HepG2 (cell line): ENCODE results near the gene USP15. TPM values are rescaled to one million over a fixed set of nuclear protein-coding genes. Genes with fewer than 3 reads are reported as not detected.

Experiments
- HDAC2 ChIP-seq: sonication (generic); formaldehyde crosslinking; IDR thresholded peaks from 2 replicates; pipeline ENCODE4 v1.4.0; 2020; ENCODE audit warnings: missing genetic modification reagents
- HNF4G ChIP-seq, 2 experiments: sonication (generic) in 1 of 2; formaldehyde crosslinking in 1 of 2; IDR thresholded peaks; 2 replicates each; pipeline versions ENCODE4 v1.4.0 to v1.6.1; 2011 to 2020; ENCODE audit warnings: borderline replicate concordance in 2 of 2, low read depth in 2 of 2, mild to moderate bottlenecking in 2 of 2, low read length in 1 of 2, missing genetic modification reagents in 1 of 2, moderate library complexity in 1 of 2
- HOXA3 ChIP-seq: sonication (generic); formaldehyde crosslinking; IDR thresholded peaks from 2 replicates; pipeline ENCODE4 v1.5.0; 2020; ENCODE audit warnings: missing genetic modification reagents
- KLF13 ChIP-seq: sonication (generic); formaldehyde crosslinking; IDR thresholded peaks from 2 replicates; pipeline ENCODE4 v1.4.0; 2020; ENCODE audit warnings: mild to moderate bottlenecking, missing genetic modification reagents
- SAP130 ChIP-seq: IDR thresholded peaks from 2 replicates; pipeline ENCODE4 v1.6.1; 2016; ENCODE audit warnings: low read depth
- ZNF292 ChIP-seq: sonication (generic); formaldehyde crosslinking; IDR thresholded peaks from 2 replicates; pipeline ENCODE4 v1.8.1; 2022; ENCODE audit warnings: mild to moderate bottlenecking, low read depth, missing genetic modification reagents, borderline replicate concordance
- ZNF776 ChIP-seq: sonication (generic); formaldehyde crosslinking; IDR thresholded peaks from 2 replicates; pipeline ENCODE4 v1.4.0; 2020; ENCODE audit warnings: mild to moderate bottlenecking, missing genetic modification reagents
- ZSCAN22 ChIP-seq: sonication (generic); formaldehyde crosslinking; IDR thresholded peaks from 2 replicates; pipeline ENCODE4 v1.4.0; 2020; ENCODE audit warnings: mild to moderate bottlenecking, missing genetic modification reagents
- polyA plus RNA-seq, 8 experiments: library from polyadenylated mRNA; depleted of rRNA in 3 of 8; stranded (reverse) in 7 of 8; unstranded in 1 of 8; fragments of >200 nt; fragmentation: Illumina TruSeq in 4 of 8; extraction: Trizol in 4 of 8; gene quantifications; 2 replicates each; pipeline versions ENCODE4 v1.2.1 to v1.2.3, GENCODE V29; 2011 to 2016; ENCODE audit warnings: low read depth in 4 of 8, missing spikeins in 1 of 8, mixed read lengths in 1 of 8; ENCODE audit not compliant: insufficient read depth in 1 of 8
- total RNA-seq, 5 experiments: library from RNA; depleted of rRNA; stranded (reverse); fragments of >200 nt; fragmentation: Illumina TruSeq; extraction: Trizol; gene quantifications; 2 replicates each; pipeline ENCODE4 v1.2.3, GENCODE V29; 2016; ENCODE audit warnings: low read depth in 1 of 5
- TF ChIP-seq, protein P1 (sequence below): sonication (generic); formaldehyde crosslinking; IDR thresholded peaks from 2 replicates; pipeline ENCODE4 v1.5.0; 2020; ENCODE audit warnings: missing genetic modification reagents
- TF ChIP-seq, protein P2 (sequence below): sonication (generic); formaldehyde crosslinking; IDR thresholded peaks from 2 replicates; pipeline ENCODE4 v1.4.0; 2020; ENCODE audit warnings: mild to moderate bottlenecking, missing genetic modification reagents
- TF ChIP-seq, protein P3 (sequence below): sonication (generic); formaldehyde crosslinking; IDR thresholded peaks from 2 replicates; pipeline ENCODE4 v1.8.1; 2023; ENCODE audit warnings: mild to moderate bottlenecking, missing genetic modification reagents
- TF ChIP-seq, protein P4 (sequence below): sonication (generic); formaldehyde crosslinking; IDR thresholded peaks from 2 replicates; pipeline ENCODE4 v1.4.0; 2020; ENCODE audit warnings: mild to moderate bottlenecking, missing genetic modification reagents, borderline replicate concordance
- TF ChIP-seq, protein P5 (sequence below): sonication (generic); formaldehyde crosslinking; IDR thresholded peaks from 2 replicates; pipeline ENCODE4 v1.8.1; 2023; ENCODE audit warnings: mild to moderate bottlenecking, moderate library complexity, missing genetic modification reagents
- TF ChIP-seq, protein P6 (sequence below): sonication (generic); formaldehyde crosslinking; IDR thresholded peaks from 2 replicates; pipeline ENCODE4 v1.5.0; 2020; ENCODE audit warnings: mild to moderate bottlenecking, missing genetic modification reagents
- TF ChIP-seq, protein P7 (sequence below): sonication (generic); formaldehyde crosslinking; IDR thresholded peaks from 2 replicates; pipeline ENCODE4 v1.8.0; 2022; ENCODE audit warnings: mild to moderate bottlenecking, missing genetic modification reagents, moderate library complexity

The USP15 gene
- total and polyA plus RNA-seq, 2 of the 13 experiments (the other 11 are each of a cell fraction or from before 2014, with no cell fraction given): 17.3 to 51.7 TPM

DNA sequence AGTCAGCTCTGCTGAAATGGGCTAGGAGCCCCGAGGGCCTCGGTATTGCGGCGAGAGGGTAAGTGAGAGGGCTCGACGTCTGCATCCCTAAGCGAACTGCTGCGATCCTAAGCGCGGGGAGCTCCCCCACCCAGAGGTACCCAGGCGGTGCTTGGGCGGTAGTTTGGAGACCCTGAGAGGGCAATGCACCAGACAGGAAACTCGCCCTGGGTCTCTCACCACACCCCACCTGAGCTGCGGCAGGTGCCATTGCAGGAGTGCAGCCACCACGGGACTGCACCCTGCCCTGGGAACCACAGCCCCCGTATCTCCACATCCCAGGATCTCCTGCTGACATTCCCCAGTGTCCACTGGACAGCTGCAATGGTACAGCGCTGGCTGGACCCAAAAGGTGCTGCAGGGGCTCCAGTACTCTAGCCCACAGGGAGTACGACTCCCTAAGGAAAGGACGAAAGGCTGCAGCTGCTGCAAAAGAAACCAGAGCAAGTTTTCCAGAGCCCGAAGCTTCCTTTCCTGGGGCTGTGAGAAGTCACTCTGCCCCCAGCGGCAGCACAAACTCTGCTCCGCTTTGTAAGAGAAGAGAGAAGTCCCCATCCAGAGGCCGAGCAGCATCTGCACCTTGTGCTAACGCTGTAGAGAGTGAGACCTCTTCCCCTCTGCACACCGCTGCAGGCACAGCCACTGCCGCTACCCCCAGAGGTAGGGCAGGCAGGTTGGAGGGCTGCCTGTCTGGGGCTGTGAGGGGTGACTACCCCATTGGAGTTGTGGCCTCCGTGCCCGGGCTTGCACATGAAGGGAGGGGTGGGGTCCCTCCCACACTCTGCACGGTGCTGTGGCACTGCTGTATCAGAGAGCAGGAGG is 175.3 kb downstream of the USP15 start (continued):
- TF ChIP-seq, protein P1, sequence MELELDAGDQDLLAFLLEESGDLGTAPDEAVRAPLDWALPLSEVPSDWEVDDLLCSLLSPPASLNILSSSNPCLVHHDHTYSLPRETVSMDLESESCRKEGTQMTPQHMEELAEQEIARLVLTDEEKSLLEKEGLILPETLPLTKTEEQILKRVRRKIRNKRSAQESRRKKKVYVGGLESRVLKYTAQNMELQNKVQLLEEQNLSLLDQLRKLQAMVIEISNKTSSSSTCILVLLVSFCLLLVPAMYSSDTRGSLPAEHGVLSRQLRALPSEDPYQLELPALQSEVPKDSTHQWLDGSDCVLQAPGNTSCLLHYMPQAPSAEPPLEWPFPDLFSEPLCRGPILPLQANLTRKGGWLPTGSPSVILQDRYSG (CRISPR knock-in tag): no peak
- TF ChIP-seq, protein P2, sequence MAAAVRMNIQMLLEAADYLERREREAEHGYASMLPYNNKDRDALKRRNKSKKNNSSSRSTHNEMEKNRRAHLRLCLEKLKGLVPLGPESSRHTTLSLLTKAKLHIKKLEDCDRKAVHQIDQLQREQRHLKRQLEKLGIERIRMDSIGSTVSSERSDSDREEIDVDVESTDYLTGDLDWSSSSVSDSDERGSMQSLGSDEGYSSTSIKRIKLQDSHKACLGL (CRISPR knock-in tag): no peak
- TF ChIP-seq, protein P3, sequence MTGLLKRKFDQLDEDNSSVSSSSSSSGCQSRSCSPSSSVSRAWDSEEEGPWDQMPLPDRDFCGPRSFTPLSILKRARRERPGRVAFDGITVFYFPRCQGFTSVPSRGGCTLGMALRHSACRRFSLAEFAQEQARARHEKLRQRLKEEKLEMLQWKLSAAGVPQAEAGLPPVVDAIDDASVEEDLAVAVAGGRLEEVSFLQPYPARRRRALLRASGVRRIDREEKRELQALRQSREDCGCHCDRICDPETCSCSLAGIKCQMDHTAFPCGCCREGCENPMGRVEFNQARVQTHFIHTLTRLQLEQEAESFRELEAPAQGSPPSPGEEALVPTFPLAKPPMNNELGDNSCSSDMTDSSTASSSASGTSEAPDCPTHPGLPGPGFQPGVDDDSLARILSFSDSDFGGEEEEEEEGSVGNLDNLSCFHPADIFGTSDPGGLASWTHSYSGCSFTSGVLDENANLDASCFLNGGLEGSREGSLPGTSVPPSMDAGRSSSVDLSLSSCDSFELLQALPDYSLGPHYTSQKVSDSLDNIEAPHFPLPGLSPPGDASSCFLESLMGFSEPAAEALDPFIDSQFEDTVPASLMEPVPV (CRISPR knock-in tag): no peak
- no peak for TF ChIP-seq HNF4G (IDR thresholded peaks at IDR 0.05; ENCODE audit: borderline replicate concordance, low read depth, low read length)
- TF ChIP-seq HNF4G (CRISPR knock-in tag; IDR thresholded peaks at IDR 0.05; ENCODE audit: borderline replicate concordance, low read depth): no peak
- TF ChIP-seq HOXA3 (CRISPR knock-in tag): no peak
- TF ChIP-seq, protein P4, sequence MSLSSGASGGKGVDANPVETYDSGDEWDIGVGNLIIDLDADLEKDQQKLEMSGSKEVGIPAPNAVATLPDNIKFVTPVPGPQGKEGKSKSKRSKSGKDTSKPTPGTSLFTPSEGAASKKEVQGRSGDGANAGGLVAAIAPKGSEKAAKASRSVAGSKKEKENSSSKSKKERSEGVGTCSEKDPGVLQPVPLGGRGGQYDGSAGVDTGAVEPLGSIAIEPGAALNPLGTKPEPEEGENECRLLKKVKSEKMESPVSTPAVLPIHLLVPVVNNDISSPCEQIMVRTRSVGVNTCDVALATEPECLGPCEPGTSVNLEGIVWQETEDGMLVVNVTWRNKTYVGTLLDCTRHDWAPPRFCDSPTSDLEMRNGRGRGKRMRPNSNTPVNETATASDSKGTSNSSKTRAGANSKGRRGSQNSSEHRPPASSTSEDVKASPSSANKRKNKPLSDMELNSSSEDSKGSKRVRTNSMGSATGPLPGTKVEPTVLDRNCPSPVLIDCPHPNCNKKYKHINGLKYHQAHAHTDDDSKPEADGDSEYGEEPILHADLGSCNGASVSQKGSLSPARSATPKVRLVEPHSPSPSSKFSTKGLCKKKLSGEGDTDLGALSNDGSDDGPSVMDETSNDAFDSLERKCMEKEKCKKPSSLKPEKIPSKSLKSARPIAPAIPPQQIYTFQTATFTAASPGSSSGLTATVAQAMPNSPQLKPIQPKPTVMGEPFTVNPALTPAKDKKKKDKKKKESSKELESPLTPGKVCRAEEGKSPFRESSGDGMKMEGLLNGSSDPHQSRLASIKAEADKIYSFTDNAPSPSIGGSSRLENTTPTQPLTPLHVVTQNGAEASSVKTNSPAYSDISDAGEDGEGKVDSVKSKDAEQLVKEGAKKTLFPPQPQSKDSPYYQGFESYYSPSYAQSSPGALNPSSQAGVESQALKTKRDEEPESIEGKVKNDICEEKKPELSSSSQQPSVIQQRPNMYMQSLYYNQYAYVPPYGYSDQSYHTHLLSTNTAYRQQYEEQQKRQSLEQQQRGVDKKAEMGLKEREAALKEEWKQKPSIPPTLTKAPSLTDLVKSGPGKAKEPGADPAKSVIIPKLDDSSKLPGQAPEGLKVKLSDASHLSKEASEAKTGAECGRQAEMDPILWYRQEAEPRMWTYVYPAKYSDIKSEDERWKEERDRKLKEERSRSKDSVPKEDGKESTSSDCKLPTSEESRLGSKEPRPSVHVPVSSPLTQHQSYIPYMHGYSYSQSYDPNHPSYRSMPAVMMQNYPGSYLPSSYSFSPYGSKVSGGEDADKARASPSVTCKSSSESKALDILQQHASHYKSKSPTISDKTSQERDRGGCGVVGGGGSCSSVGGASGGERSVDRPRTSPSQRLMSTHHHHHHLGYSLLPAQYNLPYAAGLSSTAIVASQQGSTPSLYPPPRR (CRISPR knock-in tag): 0 out of 2 replicates have a peak, but pooled peaks have one; percentile 38
- TF ChIP-seq ZSCAN22 (CRISPR knock-in tag): no peak
- TF ChIP-seq, protein P5, sequence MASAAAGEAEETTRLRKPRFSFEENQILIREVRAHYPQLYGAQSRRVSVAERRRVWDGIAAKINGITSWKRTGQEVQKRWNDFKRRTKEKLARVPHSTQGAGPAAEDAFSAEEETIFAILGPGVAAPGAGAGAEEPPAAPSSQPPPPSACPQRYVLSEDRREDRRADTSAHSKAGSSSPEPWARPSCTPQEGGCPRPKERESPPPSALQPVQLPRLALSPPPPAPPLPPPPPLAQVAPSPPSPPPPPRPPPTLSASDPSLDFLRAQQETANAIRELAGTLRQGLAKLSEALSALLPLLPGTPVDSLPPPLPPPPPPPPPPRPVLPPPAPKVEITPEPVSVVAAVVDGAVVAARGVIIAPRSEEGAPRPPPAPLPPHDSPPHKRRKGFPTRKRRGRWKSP: peak; percentile 59; the same call in 1 of the 2 replicates
- no peak for TF ChIP-seq KLF13
- TF ChIP-seq ZNF292 (CRISPR knock-in tag): peak; percentile 97
- TF ChIP-seq, protein P6, sequence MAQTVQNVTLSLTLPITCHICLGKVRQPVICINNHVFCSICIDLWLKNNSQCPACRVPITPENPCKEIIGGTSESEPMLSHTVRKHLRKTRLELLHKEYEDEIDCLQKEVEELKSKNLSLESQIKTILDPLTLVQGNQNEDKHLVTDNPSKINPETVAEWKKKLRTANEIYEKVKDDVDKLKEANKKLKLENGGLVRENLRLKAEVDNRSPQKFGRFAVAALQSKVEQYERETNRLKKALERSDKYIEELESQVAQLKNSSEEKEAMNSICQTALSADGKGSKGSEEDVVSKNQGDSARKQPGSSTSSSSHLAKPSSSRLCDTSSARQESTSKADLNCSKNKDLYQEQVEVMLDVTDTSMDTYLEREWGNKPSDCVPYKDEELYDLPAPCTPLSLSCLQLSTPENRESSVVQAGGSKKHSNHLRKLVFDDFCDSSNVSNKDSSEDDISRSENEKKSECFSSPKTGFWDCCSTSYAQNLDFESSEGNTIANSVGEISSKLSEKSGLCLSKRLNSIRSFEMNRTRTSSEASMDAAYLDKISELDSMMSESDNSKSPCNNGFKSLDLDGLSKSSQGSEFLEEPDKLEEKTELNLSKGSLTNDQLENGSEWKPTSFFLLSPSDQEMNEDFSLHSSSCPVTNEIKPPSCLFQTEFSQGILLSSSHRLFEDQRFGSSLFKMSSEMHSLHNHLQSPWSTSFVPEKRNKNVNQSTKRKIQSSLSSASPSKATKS (CRISPR knock-in tag): no peak
- no peak for TF ChIP-seq SAP130
- TF ChIP-seq HDAC2 (CRISPR knock-in tag): 0 out of 2 replicates have a peak, but pooled peaks have one; percentile 13
- TF ChIP-seq ZNF776: 0 out of 2 replicates have a peak, but pooled peaks have one; percentile 49
- TF ChIP-seq, protein P7, sequence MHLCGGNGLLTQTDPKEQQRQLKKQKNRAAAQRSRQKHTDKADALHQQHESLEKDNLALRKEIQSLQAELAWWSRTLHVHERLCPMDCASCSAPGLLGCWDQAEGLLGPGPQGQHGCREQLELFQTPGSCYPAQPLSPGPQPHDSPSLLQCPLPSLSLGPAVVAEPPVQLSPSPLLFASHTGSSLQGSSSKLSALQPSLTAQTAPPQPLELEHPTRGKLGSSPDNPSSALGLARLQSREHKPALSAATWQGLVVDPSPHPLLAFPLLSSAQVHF (CRISPR knock-in tag): no peak
